ENCODE data around the gene LYPD5. TPM values are rescaled to one million over a fixed set of nuclear protein-coding genes. Genes with fewer than 3 reads are reported as not detected.

The LYPD5 gene
- total and polyA plus RNA-seq, 2 of the 8 experiments (the other 6 are each of a cell fraction or from before 2014, with no cell fraction given), result 0.74 to 4.3 TPM

DNA sequence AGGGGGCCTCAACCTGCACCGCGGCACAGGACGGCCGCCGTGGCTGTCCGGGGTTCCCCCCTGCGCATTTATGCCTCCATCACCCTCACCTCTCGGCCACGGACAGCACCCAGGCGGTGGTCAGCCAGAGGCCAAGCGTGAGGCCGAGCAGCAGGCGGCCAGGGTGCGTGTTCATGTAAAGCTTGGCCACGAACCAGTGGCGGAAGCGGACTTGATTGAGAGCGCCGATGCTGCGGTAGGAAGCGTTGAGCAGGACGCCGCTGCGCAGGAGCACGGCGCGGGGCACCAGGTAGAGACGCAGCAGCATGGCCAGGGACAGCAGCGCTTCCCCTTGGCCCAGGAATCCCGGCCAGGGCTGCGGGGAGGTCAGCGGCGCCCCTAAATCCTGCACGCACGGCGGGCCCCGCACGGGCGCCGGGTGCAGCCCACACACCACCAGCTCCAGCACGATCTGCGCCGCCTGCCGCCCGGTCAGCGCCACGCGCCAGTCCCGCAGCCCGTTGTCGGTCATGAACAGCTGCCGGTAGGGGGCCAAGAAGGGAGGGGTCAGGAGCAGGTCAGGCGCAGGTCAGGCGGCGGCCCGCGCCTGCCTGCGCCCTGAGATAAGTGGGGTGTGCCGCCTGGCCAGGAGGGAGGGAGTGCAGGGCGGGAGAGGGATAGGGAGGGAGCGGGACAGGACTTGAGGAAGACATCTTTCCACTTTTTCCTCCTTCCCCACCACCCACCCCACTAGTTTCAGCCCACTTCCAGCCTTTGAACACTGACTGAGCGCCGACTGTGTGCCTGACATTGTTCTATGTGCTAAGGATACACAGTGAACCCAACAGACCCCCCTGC lies 27.9 kb downstream of the LYPD5 start (continued):
- TF ChIP-seq, protein P1, sequence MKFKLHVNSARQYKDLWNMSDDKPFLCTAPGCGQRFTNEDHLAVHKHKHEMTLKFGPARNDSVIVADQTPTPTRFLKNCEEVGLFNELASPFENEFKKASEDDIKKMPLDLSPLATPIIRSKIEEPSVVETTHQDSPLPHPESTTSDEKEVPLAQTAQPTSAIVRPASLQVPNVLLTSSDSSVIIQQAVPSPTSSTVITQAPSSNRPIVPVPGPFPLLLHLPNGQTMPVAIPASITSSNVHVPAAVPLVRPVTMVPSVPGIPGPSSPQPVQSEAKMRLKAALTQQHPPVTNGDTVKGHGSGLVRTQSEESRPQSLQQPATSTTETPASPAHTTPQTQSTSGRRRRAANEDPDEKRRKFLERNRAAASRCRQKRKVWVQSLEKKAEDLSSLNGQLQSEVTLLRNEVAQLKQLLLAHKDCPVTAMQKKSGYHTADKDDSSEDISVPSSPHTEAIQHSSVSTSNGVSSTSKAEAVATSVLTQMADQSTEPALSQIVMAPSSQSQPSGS (IDR thresholded peaks at IDR 0.05; ENCODE audit: low read length), result no peak
- no peak for TF ChIP-seq POLR2A (IDR thresholded peaks at IDR 0.05; ENCODE audit: control extremely low read depth in 1 of 2, low read depth in 2 of 2, low read length in 2 of 2)
- no peak for TF ChIP-seq KDM5A (IDR thresholded peaks at IDR 0.05; ENCODE audit: low read length)
- peak; percentile 53 for TF ChIP-seq SUZ12 (IDR thresholded peaks at IDR 0.05; ENCODE audit: low read length)
- peak; percentile 57 for TF ChIP-seq ASH2L (IDR thresholded peaks at IDR 0.05; ENCODE audit: low read length)
- TF ChIP-seq, protein P2, sequence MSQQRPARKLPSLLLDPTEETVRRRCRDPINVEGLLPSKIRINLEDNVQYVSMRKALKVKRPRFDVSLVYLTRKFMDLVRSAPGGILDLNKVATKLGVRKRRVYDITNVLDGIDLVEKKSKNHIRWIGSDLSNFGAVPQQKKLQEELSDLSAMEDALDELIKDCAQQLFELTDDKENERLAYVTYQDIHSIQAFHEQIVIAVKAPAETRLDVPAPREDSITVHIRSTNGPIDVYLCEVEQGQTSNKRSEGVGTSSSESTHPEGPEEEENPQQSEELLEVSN (IDR thresholded peaks at IDR 0.05), result peak; percentile 73; the same call in 1 of the 2 replicates
- TF ChIP-seq FOSL1 (IDR thresholded peaks at IDR 0.05; ENCODE audit: insufficient read depth, low read depth, low read length), result no peak
- TF ChIP-seq BRCA1 (IDR thresholded peaks at IDR 0.05; ENCODE audit: low read depth, low read length), result no peak
- TF ChIP-seq CBX8 (IDR thresholded peaks at IDR 0.05; ENCODE audit: borderline replicate concordance, low read depth, low read length), result no peak
- TF ChIP-seq YY1 (IDR thresholded peaks at IDR 0.05; ENCODE audit: low read depth, low read length), result no peak
- no peak for TF ChIP-seq CHD1 (IDR thresholded peaks at IDR 0.05; ENCODE audit: low read depth, low read length)
- no peak for TF ChIP-seq SAP30 (IDR thresholded peaks at IDR 0.05; ENCODE audit: insufficient read depth, insufficient replicate concordance, low read length)
- no peak for TF ChIP-seq BCL11A (IDR thresholded peaks at IDR 0.05; ENCODE audit: low read depth in 2 of 2, low read length in 2 of 2)
- TF ChIP-seq RNF2 (IDR thresholded peaks at IDR 0.05; ENCODE audit: borderline replicate concordance, low read depth, low read length, missing control alignments, poor library complexity, severe bottlenecking), result no peak
- TF ChIP-seq TCF12 (IDR thresholded peaks at IDR 0.05; ENCODE audit: low read depth, low read length), result 0 out of 2 replicates have a peak, but pooled peaks have one; percentile 54
- no peak for TF ChIP-seq ZNF274 (IDR thresholded peaks at IDR 0.05; ENCODE audit: borderline replicate concordance, extremely low read depth, low read length)
- no peak for TF ChIP-seq TEAD4 (IDR thresholded peaks at IDR 0.05; ENCODE audit: low read depth, low read length)
- peak; percentile 43; the same call in 1 of the 2 replicates for TF ChIP-seq EGR1 (IDR thresholded peaks at IDR 0.05; ENCODE audit: borderline replicate concordance, low read depth, low read length)
- no peak for TF ChIP-seq SIRT6 (IDR thresholded peaks at IDR 0.05; ENCODE audit: low read length)
- TF ChIP-seq CBX5 (IDR thresholded peaks at IDR 0.05; ENCODE audit: low read depth, low read length), result no peak
- TF ChIP-seq JUN (IDR thresholded peaks at IDR 0.05; ENCODE audit: low read depth, low read length), result no peak
- no peak; the same call in 1 of the 2 replicates for TF ChIP-seq SP4 (IDR thresholded peaks at IDR 0.05; ENCODE audit: low read length)
- TF ChIP-seq BACH1 (IDR thresholded peaks at IDR 0.05; ENCODE audit: low read length), result no peak
